D341Med (cell line): ENCODE measurements around the gene VPS54.
"Not testable (repeated sequence)": the region's sequence is repeated elsewhere in the genome, so short reads cannot be mapped to it uniquely, and the experiment has no call there.

Experiments
- DNase-seq: peaks from one replicate; pipeline ENCODE4 v3.0.0; 2012; ENCODE audit warnings: low spot score

Gene VPS54

DNA sequence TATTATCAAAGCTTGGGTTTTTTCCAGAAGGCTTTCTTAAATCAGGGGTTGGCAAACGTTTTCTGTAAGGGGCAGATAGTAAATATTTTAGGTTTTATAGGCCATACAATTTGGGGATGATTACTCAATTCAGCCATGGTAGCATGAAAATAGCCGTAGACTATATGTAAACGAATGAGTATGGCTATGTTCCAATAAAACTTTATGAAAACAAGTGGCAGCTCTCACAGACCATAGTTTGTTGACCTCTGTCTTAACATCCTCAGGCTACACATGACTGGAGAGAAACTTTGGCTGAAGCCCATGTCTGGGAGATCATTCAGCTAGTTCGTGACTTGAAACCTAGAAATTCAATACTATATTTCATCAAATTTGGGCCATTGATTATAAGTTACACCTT is 147.4 kb downstream of the VPS54 start:
- DNase-seq, result no peak

DNA sequence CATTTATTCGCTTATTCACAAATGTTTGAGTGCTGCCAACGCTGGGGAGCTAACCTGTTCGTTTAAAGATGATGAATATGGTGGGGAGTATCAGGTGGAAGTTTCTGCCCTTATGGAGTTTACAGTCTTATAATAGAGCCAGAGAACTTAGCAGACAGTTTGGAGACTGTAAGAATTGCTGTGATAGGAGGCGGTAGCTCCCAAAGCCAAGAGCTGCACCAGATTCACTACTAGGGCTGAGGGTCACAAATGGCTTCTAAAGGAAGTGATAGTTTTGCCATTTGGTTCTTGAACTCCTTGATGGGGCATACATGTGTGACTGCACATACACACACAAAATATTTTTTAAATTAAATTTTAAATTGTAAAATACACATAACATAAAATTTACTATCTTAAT is 148.5 kb downstream of the VPS54 start:
- no peak for DNase-seq

DNA sequence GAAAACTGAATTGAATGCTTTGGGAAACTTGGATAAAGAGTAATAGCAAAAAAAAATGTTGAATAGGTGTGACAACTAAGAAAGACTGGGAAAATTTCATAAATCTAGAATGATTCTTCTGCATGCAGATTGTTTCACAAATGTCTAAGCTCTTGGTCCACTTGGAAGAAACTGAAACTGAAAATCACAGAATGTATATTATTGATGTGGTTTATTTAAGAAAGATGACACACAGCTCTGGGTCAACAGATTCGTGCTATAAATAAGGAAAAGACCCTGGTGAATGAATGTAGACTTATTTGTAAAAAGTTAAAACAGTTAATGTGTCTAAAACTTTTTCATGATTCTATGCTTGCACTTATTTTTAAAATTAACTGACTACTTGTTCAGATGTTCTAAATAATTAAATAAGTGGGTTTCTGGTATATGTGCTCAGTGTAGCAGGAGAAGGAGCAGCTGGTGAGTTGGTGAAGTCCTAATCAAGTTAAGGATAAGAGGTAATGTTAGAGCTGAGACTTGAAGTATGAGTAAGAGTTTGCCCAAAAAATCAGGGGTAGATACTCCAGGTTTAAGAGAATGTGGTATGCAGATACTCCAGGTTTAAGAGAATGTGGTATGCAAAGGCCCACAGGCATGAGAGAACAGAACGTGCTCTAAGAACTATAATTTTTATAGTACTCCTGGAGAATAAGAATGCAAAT is 153.1 kb downstream of the VPS54 start:
- no peak for DNase-seq

DNA sequence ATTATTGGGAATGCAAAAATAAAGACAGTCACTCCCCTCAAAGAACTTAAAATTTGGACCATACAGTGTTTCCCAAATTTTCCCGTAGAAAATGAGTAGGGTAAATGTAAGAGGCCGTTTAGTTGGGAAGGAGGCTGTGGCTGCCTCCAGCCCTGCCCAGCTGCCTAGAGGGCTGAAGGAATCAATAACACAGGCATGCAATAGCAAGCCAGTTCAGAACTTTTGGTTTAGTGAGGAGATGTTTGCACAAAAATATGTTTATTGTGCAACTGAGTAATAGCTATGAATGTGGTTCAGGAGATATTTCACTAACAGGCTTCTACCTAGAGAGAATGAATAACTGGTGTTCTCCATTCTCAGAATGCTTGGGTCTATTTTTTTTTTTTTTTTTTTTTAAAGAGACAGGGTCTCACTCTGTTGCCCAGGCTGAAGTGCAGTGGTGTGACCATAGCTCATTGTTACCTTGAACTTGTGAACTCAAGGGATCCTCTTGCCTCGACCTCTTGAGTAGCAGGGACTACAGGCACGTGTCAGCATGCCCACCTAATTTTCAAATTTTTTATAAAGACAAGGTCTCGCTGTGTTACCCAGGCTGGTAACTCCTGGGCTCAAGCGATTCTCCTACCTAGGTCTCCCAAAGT is 153.9 kb downstream of the VPS54 start:
- no peak for DNase-seq

GRCh38 chr2:63863707-63864106 is 155.5 kb downstream of the VPS54 start:
- DNase-seq, result no peak

DNA sequence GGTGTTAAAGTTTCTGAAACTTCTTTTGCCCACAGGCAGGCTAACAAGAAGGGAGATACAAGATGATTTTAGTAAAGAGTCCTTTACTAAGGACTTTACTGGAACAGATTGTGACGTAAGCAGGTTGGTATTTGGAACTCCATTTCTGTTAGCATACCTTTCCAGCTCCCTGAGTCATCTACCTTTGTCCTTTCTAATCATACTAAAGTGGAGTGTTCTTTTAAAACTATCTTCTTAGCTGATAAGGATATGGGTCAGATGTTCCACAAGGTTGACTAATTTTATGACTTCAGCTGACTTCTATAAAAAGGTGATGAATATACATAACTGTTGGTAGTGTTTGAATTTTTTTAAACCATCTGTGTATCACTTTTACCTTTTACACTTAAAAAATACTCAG is 156.4 kb downstream of the VPS54 start:
- no peak for DNase-seq

GRCh38 chr2:63861220-63861822 is 157.9 kb downstream of the VPS54 start:
- DNase-seq, result peak; percentile 56

DNA sequence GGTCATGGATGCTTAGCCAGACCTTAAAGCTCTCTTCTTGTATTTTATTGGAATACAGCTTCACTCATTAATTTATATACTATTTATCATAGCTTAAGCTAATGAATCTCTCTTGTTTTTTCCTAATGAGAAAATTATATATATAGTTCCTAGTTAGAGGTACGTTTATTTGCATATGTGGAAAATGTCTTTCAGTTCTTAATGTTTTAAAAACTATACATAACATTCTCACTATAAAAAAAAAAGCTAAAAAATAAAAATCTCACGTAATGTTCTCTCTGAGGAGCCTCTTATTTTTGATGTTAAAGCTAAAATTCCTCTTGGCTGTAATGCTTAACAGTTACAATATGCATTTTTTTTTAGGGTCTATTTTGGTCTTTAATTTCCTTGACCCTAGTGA is 160.9 kb downstream of the VPS54 start:
- no peak for DNase-seq

GRCh38 chr2:63856303-63856603 is 163.0 kb downstream of the VPS54 start:
- DNase-seq, result no peak

DNA sequence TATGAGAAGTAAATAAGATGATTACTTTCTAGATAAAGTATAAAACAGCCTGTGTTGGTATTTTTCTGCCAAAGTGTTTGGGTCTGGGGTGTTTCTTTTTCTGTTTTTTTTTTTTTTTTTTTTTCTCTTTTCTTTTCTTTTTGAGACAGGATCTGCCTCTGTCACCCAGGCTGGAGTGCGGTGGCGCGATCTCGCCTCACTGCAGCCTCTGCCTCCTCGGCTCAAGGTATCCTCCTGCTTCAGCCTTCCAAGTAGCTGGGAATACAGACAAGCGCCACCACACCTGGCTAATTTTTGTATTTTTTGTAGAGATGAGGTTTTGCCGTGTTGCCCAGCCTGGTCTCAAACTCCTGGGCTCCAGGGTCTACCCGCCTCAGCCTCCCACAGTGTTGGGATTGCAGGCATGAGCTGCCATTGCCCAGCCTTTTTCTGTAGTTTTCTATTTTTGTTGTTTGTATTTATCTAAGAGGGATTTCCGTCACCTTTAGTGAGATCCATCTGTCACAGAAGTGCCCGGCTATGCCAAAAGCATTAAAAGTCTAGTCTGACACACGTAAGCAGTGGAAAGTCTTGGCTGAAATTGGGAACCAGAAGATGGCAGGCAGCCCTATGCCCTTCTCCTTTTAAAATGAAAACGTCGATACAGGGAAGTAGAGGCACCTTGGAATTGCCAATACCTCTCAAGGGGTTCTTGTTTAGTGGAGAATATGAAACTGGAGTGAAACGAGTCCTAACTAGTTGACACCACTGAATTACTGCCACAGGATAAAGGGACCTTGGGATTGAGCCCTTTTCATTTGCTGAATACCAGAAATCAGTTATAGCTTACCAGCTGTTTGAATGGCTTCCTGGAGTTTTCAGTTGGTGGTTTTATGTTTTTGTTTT is 163.6 kb downstream of the VPS54 start:
- DNase-seq, result no peak

GRCh38 chr2:63853527-63854310 is 165.5 kb downstream of the VPS54 start:
- no peak for DNase-seq

DNA sequence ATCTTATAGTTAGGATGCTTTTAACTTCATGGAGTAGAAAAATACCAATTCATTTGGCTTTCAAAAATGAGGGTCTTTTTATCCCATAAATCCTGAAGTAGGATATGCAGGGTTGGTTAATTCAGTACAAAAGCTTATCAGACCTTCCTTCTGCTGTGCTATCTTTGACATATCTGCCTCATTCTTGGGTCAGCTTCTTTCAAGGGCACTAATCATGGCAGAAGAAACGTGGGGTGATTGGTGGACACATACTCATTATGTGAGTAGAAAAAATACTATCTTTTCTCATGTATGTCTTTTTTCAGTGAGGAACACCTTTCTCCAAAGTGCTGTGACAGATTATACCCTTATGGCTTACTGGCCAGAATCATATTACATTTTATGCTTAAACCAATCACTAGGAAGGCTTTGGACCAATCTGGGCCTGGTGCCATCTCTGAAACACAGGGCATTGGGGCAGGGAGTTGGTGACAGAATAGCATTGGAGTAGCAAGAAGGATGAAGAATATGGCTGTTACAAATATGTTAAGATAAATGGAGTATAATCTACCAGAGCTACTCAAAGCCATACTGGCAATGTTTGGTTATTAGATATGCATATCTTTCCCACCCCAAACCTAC is 167.4 kb downstream of the VPS54 start:
- no peak for DNase-seq

DNA sequence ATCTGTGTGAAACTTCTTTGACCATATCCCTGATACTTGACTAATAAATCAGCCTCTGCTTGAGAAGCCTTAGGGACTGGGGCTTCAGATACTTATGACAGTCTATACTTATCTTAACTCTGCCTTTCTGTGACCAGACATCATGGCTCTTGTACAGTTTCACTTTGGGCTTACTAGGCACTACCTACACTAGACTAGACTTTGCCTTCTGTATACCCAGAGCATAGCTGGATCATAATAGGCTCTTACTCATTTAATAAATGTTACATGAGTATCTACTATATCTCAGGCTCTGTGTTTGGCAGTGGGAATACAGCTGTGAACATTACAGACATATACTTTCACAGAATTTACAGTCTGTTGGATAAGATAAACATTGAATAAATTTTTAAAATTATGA is 168.6 kb downstream of the VPS54 start:
- DNase-seq, result no peak

- DNase-seq, result no peak
Measured at GRCh38 chr2:63850204-63850571, 169.0 kb downstream of the VPS54 start.

DNA sequence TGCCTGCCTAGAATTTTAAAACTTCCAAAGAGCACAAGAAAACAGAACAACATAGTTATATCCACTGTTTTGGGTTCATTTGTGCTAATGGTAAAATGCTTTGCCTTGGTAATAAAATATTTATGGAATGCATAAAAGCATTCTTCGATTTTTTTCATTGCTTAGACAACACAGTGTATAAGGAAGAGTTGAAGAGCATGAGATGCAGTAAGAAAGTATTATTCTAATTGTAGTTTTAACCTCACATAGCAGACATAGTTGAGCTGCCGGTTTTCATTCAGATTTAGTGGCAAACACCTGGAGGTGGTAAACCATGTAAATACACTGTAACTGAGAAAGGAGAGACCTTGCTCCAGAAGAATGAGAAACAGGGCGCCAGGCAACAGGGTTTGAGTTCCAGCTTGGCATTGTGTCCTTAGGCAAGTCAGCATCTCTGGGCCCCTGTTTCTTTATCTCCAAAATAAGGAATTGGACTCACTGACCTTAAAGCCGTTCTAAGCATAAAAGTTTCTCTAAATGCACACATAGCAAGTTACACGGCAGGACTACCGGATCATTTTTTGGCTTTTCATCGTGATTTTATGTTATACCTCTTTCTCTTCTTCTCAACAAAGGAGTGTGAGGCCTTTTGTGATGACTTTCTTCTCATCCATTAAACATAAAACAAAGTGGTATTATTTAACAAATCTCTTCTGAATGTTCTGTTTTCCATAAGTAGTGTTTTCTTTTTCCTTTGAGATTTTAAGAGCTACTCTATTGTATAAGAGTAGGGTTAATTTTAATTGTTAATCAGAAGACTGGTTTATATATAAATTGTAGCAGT is 169.6 kb downstream of the VPS54 start:
- no peak for DNase-seq

DNA sequence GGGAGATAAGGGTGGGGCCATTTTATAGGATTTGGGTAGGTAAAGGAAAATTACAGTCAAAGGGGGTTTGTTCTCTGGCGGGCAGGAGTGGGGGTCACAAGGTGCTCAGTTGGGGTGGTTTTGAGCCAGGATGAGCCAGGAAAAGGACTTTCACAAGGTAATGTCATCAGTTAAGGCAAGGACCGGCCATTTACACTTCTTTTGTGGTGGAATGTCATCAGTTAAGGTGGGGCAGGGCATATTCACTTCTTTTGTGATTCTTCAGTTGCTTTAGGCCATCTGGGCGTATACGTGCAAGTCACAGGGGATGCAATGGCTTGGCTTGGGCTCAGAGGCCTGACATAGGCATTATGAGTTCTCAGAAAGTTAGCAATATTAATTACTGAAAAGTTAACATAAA is 171.7 kb downstream of the VPS54 start:
- DNase-seq, result not testable (repeated sequence)

DNA sequence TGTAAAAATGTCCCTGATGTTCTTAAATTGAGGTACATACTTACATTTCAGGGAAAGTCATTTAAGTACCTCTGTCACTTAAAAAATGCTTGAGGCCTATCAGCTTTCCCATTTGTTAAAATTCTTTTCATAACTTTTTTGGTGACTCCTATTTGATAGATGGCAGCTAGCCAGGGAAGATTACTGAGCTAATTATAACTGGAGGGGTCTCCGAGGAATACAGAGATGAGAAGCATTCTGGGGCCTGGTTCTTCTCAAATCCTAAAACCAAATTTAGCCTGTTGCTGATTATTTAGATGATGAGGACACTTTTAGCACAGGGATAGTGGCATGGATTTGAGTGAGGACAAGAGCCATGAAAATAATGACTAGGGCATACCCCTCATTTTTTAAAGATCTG is 172.7 kb downstream of the VPS54 start:
- DNase-seq, result peak; percentile 19

DNA sequence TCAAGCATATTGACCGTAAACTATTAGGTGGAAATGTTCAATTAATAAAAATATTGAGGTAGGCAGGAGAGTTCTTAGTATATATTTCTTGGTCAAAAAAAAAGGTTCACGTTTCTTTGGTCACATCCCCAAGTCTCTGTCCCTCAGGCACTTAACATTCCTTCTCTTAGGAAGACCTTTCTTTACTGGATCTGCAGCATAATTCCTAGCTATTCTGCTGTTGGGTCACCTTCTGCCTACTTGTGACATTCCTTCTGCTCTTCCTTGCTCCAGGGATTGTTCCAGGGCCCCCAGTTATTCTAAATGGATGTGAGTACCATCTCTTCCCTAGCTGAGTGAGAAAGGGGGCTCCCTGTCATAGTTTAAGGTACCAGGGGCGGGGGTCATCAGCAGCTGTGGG is 173.4 kb downstream of the VPS54 start:
- DNase-seq, result no peak

- no peak for DNase-seq
Measured at GRCh38 chr2:63844616-63845015, 174.6 kb downstream of the VPS54 start.

DNA sequence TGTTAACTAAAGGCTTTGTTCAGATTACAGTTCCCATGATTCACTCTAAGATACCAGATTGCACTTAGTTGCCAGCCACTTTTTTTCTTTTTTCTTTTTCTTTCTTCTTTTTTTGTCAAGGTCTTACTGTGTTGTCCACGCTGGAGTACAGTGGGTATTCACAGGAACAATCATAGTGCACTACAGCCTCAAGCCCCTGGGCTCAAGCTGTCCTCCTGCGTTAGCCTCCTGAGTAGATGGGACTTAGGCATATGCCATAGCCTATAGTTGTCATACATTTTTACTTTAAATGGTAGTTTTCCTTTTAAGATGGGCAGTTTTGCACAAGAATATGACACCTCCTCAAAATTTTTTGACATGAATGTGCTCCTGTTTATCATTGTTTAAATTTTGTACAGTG is 175.4 kb downstream of the VPS54 start:
- DNase-seq, result no peak

DNA sequence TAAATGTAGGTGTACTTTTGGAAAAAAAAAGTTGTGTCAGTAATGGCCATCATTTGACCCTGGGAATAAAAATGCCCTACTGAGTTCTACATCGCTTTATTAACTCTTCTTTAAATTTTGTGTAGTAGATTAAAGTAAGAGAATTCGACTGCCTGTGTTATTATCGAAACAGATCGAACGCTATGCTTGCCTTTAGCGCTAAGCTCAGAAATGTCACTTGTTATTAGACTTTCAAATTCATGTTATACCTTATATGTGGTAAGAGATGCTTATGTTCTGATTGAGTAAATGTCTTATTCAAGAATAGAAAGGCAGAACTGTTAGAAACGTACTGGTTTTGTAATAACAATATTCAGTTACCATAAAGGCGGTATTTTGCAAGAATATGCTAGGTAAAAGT is 176.1 kb downstream of the VPS54 start:
- DNase-seq, result no peak
